B cell (primary cell): ENCODE results near the gene CCDC126. TPM values are rescaled to one million over a fixed set of nuclear protein-coding genes. Genes with fewer than 3 reads are reported as not detected.

Experiments used
- ATAC-seq: fragments of 200-7000 bp; cut with Tn5 transposase; one replicate; pipeline ENCODE4 v1.10.0; 2021; ENCODE audit warnings: low read depth, mild to moderate bottlenecking, moderate number of reproducible peaks, moderate library complexity
- CTCF ChIA-PET: fragments of 350-600 bp; sonication (Branson Sonifier 250); formaldehyde crosslinking; loops from one replicate; lab custom pipeline; 2021; ENCODE audit warnings: antibody characterized with exemption, inconsistent platforms; lab: Charles Lee
- POLR2A ChIA-PET: fragments of 350-600 bp; sonication (Branson Sonifier 250); formaldehyde crosslinking; loops from one replicate; lab custom pipeline; 2021; ENCODE audit warnings: antibody characterized with exemption; lab: Charles Lee
- DNase-seq: peaks from one replicate; pipeline ENCODE4 v3.0.0; 2013
- H2AFZ ChIP-seq: 2 replicates; pipeline ENCODE4 v1.6.1; 2012; ENCODE audit warnings: mild to moderate bottlenecking, low read depth, low read length; ENCODE audit not compliant: insufficient read depth, poor library complexity, severe bottlenecking
- H3K27ac ChIP-seq, 2 donors: 1 replicate in 1 of 2; 2 replicates in 1 of 2; pipeline ENCODE4 v1.5.1; 2012 to 2013; ENCODE audit warnings: low read length in 2 of 2, mild to moderate bottlenecking in 2 of 2, moderate library complexity in 1 of 2
- H3K27me3 ChIP-seq, 4 experiments: fragments of 200-600 bp in 1 of 4; sonication (generic) in 1 of 4; replicated peaks in 1 of 4; 1 replicate in 2 of 4; 2 replicates in 2 of 4; pipeline versions ENCODE4 v1.6.1 to v1.7.0; 2013 to 2016; ENCODE audit warnings: low read length in 3 of 4, mild to moderate bottlenecking in 2 of 4, mixed read lengths in 1 of 4, moderate library complexity in 1 of 4; ENCODE audit not compliant: insufficient read depth in 4 of 4, control insufficient read depth in 3 of 4; ENCODE audit errors: control extremely low read depth in 1 of 4
- H3K36me3 ChIP-seq, 2 experiments: replicated peaks in 1 of 2; 1 replicate in 1 of 2; 2 replicates in 1 of 2; pipeline versions ENCODE4 v1.6.1 to v1.7.1; 2013; ENCODE audit warnings: low read length in 1 of 2; ENCODE audit not compliant: insufficient read depth in 2 of 2, control insufficient read depth in 1 of 2; ENCODE audit errors: control extremely low read depth in 1 of 2, extremely low read depth in 1 of 2
- H3K4me1 ChIP-seq, 2 donors: fragments of 200-600 bp in 1 of 2; sonication (generic) in 1 of 2; 1 replicate in 1 of 2; 2 replicates in 1 of 2; pipeline versions ENCODE4 v1.5.1 to v1.6.1; 2013 to 2017; ENCODE audit warnings: low read length in 2 of 2; ENCODE audit not compliant: control insufficient read depth in 2 of 2, insufficient read depth in 2 of 2
- H3K4me2 ChIP-seq: replicated peaks from 2 replicates; pipeline ENCODE3; 2012; ENCODE audit warnings: mild to moderate bottlenecking, low read depth, low read length; ENCODE audit not compliant: poor library complexity, severe bottlenecking
- H3K4me3 ChIP-seq, 5 experiments: fragments of 200-600 bp in 1 of 5; sonication (generic) in 1 of 5; 1 replicate in 3 of 5; 2 replicates in 2 of 5; pipeline versions ENCODE4 v1.5.1 to v1.7.0; 2011 to 2016; ENCODE audit warnings: low read length in 4 of 5, mild to moderate bottlenecking in 4 of 5, low read depth in 2 of 5, control low read depth in 1 of 5, moderate library complexity in 1 of 5; ENCODE audit not compliant: insufficient read depth in 1 of 5; ENCODE audit errors: control extremely low read depth in 1 of 5, extremely low read depth in 1 of 5
- H3K79me2 ChIP-seq: fragments of 200-600 bp; sonication (generic); one replicate; pipeline ENCODE4 v1.6.0; 2016; ENCODE audit warnings: low read length; ENCODE audit not compliant: control insufficient read depth, insufficient read depth
- H3K9ac ChIP-seq: fragments of 200-600 bp; sonication (generic); 2 replicates; pipeline ENCODE4 v1.6.1; 2017; ENCODE audit warnings: mild to moderate bottlenecking, low read length, moderate library complexity
- H3K9me3 ChIP-seq, 3 donors: one replicate each; pipeline versions ENCODE4 v1.6.1 to v1.7.1; 2013; ENCODE audit warnings: low read length in 2 of 3; ENCODE audit not compliant: control insufficient read depth in 2 of 3, insufficient read depth in 1 of 3; ENCODE audit errors: control extremely low read depth in 1 of 3
- H4K20me1 ChIP-seq: 2 replicates; pipeline ENCODE4 v1.6.0; 2012; ENCODE audit warnings: mild to moderate bottlenecking, low read length; ENCODE audit not compliant: insufficient read depth, control insufficient read depth, poor library complexity, severe bottlenecking
- H3K27ac Mint-ChIP-seq: one replicate; pipeline ENCODE4 v1.8.0; 2021; ENCODE audit warnings: mixed read lengths
- H3K27me3 Mint-ChIP-seq: one replicate; pipeline ENCODE4 v1.8.0; 2021; ENCODE audit warnings: mixed read lengths
- H3K4me1 Mint-ChIP-seq: one replicate; pipeline ENCODE4 v1.8.0; 2021; ENCODE audit warnings: mixed read lengths
- H3K4me3 Mint-ChIP-seq: one replicate; pipeline ENCODE4 v1.8.0; 2021; ENCODE audit warnings: mixed read lengths
- H3K9me3 Mint-ChIP-seq: one replicate; pipeline ENCODE4 v1.8.0; 2022; ENCODE audit warnings: mixed read lengths; ENCODE audit not compliant: insufficient read depth
- CTCF ChIP-seq: fragments of 200-600 bp; IDR thresholded peaks from one replicate; pipeline ENCODE4 v1.8.0; 2022; ENCODE audit warnings: antibody characterized with exemption, mild to moderate bottlenecking
- EZH2 ChIP-seq: IDR thresholded peaks from 2 replicates; pipeline ENCODE4 v1.6.1; 2012; ENCODE audit warnings: borderline replicate concordance, low read depth, mild to moderate bottlenecking, moderate library complexity, low read length; ENCODE audit not compliant: insufficient read depth, poor library complexity, severe bottlenecking
- WGBS: methylation state at CpG from one replicate; pipeline ENCODE4 v1.1.5; 2013; ENCODE audit warnings: missing lambda C conversion rate; ENCODE audit not compliant: insufficient coverage; 5-methylcytosine and 5-hydroxymethylcytosine counted together
- intact Hi-C: fragments of 100-400 bp; cut with micrococcal nuclease; formaldehyde crosslinking; loops from one replicate; pipeline ENCODE4 v1.10.0; 2022
- polyA plus RNA-seq: library from polyadenylated mRNA; depleted of rRNA; stranded (reverse); fragments of >200 nt; gene quantifications from 2 replicates; pipeline ENCODE4 v1.2.3, GENCODE V29; 2012
- total RNA-seq, 2 donors: library from RNA; stranded (reverse); fragments of 120-200 nt in 1 of 2; gene quantifications; 1 replicate in 1 of 2; 2 replicates in 1 of 2; pipeline versions ENCODE4 v1.2.3 to v1.2.4, GENCODE V29; 2013 to 2022

The CCDC126 gene
- total and polyA plus RNA-seq, 2 donors (not counting 1 experiment from before 2014, with no cell fraction given) = 3.1 to 18.0 TPM

DNA sequence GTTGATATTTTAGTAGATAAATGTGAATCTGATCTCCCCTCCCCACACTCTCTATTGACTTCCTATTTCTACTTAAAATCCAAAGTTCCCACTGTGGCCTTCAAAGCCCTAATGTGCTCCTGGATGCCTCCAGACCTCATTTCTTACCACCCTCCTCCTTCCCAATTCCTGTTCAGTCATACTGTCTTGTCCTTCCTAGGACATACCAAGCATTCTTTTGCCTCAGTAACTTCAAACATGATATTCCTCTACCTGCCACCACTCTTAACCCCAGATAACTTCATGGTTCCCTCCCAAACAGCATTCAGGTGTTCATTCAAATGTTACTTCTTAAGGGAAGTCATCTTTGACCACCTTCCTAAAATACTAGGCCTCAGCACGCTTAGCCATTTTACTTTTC, 48.6 kb downstream of the CCDC126 start:
- no CpG with 5 or more reads among the region's 1 CpG for WGBS

GRCh38 chr7:23653942-23654341, 56.8 kb downstream of the CCDC126 start:
- no peaks in the 10 kb centered on the region for H3K36me3 ChIP-seq
- intact Hi-C loops = no loop called here
- H3K4me3 ChIP-seq = no peak overlapping the region
- 94% methylated on average over 5 of the region's 5 CpGs for WGBS
- no peak overlapping the region for H3K27ac Mint-ChIP-seq
- POLR2A ChIA-PET = no interaction called here
- no peak overlapping the region for H2AFZ ChIP-seq
- H3K4me3 Mint-ChIP-seq = no peak overlapping the region
- TF ChIP-seq CTCF (no peak), EZH2 (no peak)
- no peaks in the 10 kb centered on the region for H3K27me3 Mint-ChIP-seq
- H4K20me1 ChIP-seq = no peaks in the 10 kb centered on the region
- no peaks in the 10 kb centered on the region for H3K27me3 ChIP-seq
- no peaks in the 10 kb centered on the region for H3K79me2 ChIP-seq
- H3K9me3 ChIP-seq = peaks cover 2 to 34% (median 32%) of the 10 kb centered on the region in 3 donors
- no peaks in the 10 kb centered on the region for H3K4me1 Mint-ChIP-seq
- CTCF ChIA-PET = no interaction called here
- H3K4me2 ChIP-seq = no peak overlapping the region
- peaks cover 22% of the 10 kb centered on the region for H3K9me3 Mint-ChIP-seq
- no peak overlapping the region for H3K9ac ChIP-seq
- ATAC-seq (no peak), DNase-seq (no peak)
- H3K27ac ChIP-seq = no peak overlapping the region
- H3K4me1 ChIP-seq = no peaks in the 10 kb centered on the region

More for the DNA sequence above, 48.6 kb downstream of the CCDC126 start:
- Histone ChIP-seq H3K27ac (no peak overlapping the region), H3K4me3 (no peak overlapping the region), H3K27me3 (no peaks in the 10 kb centered on the region), H3K36me3 (peaks cover 0 to 3% of the 10 kb centered on the region in 2 experiments), H2AFZ (no peak overlapping the region), H3K9ac (no peak overlapping the region), H3K4me1 (no peaks in the 10 kb centered on the region), H3K9me3 (no peaks in the 10 kb centered on the region), H3K4me2 (no peak overlapping the region), H3K79me2 (no peaks in the 10 kb centered on the region), H4K20me1 (no peaks in the 10 kb centered on the region)
- POLR2A ChIA-PET = no interaction called here
- Mint-ChIP-seq H3K27ac (no peak overlapping the region), H3K9me3 (no peaks in the 10 kb centered on the region), H3K27me3 (no peaks in the 10 kb centered on the region), H3K4me3 (no peak overlapping the region), H3K4me1 (no peaks in the 10 kb centered on the region)
- DNase-seq = no peak
- intact Hi-C loops = no loop called here
- CTCF ChIA-PET = no interaction called here
- no peak for ATAC-seq
- TF ChIP-seq EZH2 (no peak), CTCF (no peak)
